ENCODE results near the gene G6PC1. TPM values are rescaled to one million over a fixed set of nuclear protein-coding genes. Genes with fewer than 3 reads are reported as not detected.
"Not testable (repeated sequence)": the region's sequence is repeated elsewhere in the genome, so short reads cannot be mapped to it uniquely, and the experiment has no call there.

The G6PC1 gene
- total RNA-seq, 1 donor from 2014 or later = not detected

- no peaks in the 10 kb centered on the region for H3K9me3 Mint-ChIP-seq (ENCODE audit: low read depth)
- no peak overlapping the region for H3K4me3 Mint-ChIP-seq (ENCODE audit: low read depth)
- peaks cover 28% of the 10 kb centered on the region for H3K4me1 Mint-ChIP-seq (ENCODE audit: low read depth)
- DNase-seq (ENCODE audit: low spot score, unreplicated experiment) = no peak
- peak overlapping the region; percentile 11 for H3K27ac Mint-ChIP-seq
- H3K36me3 Mint-ChIP-seq (ENCODE audit: insufficient read depth) = no peaks in the 10 kb centered on the region
- TF ChIP-seq, protein P1, sequence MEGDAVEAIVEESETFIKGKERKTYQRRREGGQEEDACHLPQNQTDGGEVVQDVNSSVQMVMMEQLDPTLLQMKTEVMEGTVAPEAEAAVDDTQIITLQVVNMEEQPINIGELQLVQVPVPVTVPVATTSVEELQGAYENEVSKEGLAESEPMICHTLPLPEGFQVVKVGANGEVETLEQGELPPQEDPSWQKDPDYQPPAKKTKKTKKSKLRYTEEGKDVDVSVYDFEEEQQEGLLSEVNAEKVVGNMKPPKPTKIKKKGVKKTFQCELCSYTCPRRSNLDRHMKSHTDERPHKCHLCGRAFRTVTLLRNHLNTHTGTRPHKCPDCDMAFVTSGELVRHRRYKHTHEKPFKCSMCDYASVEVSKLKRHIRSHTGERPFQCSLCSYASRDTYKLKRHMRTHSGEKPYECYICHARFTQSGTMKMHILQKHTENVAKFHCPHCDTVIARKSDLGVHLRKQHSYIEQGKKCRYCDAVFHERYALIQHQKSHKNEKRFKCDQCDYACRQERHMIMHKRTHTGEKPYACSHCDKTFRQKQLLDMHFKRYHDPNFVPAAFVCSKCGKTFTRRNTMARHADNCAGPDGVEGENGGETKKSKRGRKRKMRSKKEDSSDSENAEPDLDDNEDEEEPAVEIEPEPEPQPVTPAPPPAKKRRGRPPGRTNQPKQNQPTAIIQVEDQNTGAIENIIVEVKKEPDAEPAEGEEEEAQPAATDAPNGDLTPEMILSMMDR (IDR thresholded peaks at IDR 0.05; ENCODE audit: unreplicated experiment) = no peak
- H3K27me3 Mint-ChIP-seq = no peaks in the 10 kb centered on the region
Observed at GRCh38 chr17:42891539-42892152, 9.0 kb upstream of the G6PC1 start.

GRCh38 chr17:42893359-42893758 is 7.2 kb upstream of the G6PC1 start:
- no peaks in the 10 kb centered on the region for H3K9me3 Mint-ChIP-seq (ENCODE audit: low read depth)

DNA sequence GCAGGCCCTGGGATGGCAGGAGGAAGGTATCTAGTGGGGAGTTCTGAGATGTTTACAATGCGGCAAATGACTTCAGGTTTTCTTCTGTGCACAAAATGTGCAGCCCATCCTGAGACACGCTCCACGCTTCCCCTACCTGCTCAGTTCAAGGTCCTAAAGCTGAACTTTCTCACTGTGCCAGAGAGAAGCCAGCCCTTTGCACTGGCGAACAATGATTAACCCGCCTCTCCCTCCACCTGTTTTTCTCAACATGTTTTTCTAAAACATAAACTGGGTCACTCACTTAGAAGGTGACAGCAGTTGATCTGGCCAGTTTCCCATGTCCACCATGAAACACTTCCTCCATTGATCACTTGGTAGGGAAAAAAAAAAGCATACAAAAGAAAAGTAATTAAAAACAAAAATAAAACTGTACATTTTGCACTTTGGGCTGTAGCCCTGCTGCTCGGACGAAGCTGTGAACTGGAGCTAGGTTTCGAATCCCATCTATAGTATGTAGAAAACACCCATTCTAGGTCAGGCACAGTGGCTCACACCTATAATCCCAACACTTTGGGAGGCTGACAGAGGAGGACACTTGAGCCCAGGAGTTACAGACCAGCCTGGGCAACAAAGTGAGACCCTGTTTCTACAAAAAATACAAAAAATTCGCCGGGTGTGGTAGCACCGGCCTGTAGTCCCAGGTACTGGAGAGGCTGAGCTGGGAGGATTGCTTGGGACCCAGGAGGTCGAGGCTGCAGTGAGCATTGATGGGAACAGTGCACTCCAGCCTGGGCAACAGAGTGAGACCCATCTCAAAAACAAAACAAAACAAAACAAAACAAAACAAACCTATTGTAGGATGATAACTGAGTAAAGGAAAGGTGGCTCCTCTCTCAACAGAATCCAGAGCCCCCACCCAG is 6.1 kb upstream of the G6PC1 start:
- TF ChIP-seq, protein P1 (IDR thresholded peaks at IDR 0.05; ENCODE audit: unreplicated experiment) = no peak
- H3K4me3 Mint-ChIP-seq (ENCODE audit: low read depth) = peak overlapping the region; percentile 24
- peak; percentile 14 for DNase-seq (ENCODE audit: low spot score, unreplicated experiment)

More at GRCh38 chr17:42893359-42893758, 7.2 kb upstream of the G6PC1 start:
- Mint-ChIP-seq H3K4me3 (ENCODE audit: low read depth) (no peak overlapping the region), H3K27ac (no peak overlapping the region), H3K36me3 (ENCODE audit: insufficient read depth) (no peaks in the 10 kb centered on the region), H3K27me3 (no peaks in the 10 kb centered on the region), H3K4me1 (ENCODE audit: low read depth) (peaks cover 26% of the 10 kb centered on the region)
- TF ChIP-seq, protein P1 (IDR thresholded peaks at IDR 0.05; ENCODE audit: unreplicated experiment) = no peak
- DNase-seq (ENCODE audit: low spot score, unreplicated experiment) = no peak

DNA sequence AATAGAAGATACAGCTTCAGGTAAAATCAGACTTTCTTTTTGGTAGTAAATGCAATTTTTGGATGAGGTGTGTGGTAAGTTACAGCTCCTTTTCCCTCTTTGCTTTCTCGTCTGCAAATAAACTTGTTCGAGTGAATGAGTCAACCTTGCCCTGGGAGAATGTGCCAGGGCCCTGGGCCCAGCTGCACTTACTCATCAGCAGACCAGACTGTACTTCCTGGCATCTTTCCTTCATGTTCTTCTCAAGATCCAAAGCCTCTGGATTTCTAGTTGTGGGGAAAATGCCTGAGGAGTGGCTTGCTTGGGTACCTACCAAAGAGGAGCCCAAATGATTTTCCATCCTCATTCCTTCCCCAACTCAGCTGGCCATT is 5.4 kb upstream of the G6PC1 start:
- no peaks in the 10 kb centered on the region for H3K36me3 Mint-ChIP-seq (ENCODE audit: insufficient read depth)
- H3K27ac Mint-ChIP-seq = no peak overlapping the region
- TF ChIP-seq, protein P1 (IDR thresholded peaks at IDR 0.05; ENCODE audit: unreplicated experiment) = no peak
- no peaks in the 10 kb centered on the region for H3K9me3 Mint-ChIP-seq (ENCODE audit: low read depth)
- no peak for DNase-seq (ENCODE audit: low spot score, unreplicated experiment)
- peaks cover 26% of the 10 kb centered on the region for H3K4me1 Mint-ChIP-seq (ENCODE audit: low read depth)
- no peaks in the 10 kb centered on the region for H3K27me3 Mint-ChIP-seq
- no peak overlapping the region for H3K4me3 Mint-ChIP-seq (ENCODE audit: low read depth)

More for the DNA sequence above, 6.1 kb upstream of the G6PC1 start:
- peak overlapping the region; percentile 43 for H3K27ac Mint-ChIP-seq
- no peaks in the 10 kb centered on the region for H3K36me3 Mint-ChIP-seq (ENCODE audit: insufficient read depth)
- no peaks in the 10 kb centered on the region for H3K27me3 Mint-ChIP-seq
- no peaks in the 10 kb centered on the region for H3K9me3 Mint-ChIP-seq (ENCODE audit: low read depth)
- peaks cover 26% of the 10 kb centered on the region for H3K4me1 Mint-ChIP-seq (ENCODE audit: low read depth)

DNA sequence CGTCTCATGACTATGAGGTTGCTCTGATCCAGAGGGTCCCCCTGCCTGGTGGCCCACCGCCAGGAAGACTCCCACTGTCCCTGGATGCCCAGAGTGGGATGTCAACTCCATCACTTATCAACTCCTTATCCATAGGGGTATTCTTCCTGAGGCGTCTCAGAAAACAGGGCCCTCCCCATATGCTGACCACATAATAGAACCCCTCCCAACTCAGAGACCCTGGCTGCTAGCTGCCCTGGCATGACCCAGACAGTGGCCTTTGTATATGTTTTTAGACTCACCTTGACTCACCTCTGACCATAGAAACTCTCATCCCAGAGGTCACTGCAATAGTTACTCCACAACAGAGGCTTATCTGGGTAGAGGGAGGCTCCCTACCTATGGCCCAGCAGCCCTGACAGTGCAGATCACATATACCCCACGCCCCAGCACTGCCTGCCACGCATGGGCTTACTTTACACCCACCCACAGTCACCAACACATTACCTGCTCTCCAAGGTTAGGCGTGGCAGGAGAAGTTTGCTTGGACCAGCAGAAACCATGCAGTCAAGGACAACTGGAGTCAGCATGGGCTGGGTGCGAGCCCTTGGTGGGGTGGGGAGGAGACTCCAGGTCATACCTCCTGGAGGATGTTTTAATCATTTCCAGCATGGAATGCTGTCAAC is 2.3 kb upstream of the G6PC1 start:
- Mint-ChIP-seq H3K27me3 (peaks cover 4% of the 10 kb centered on the region), H3K4me1 (ENCODE audit: low read depth) (peaks cover 17% of the 10 kb centered on the region), H3K4me3 (ENCODE audit: low read depth) (no peak overlapping the region), H3K36me3 (ENCODE audit: insufficient read depth) (no peaks in the 10 kb centered on the region), H3K27ac (no peak overlapping the region), H3K9me3 (ENCODE audit: low read depth) (no peaks in the 10 kb centered on the region)
- DNase-seq (ENCODE audit: low spot score, unreplicated experiment) = no peak
- TF ChIP-seq, protein P1 (IDR thresholded peaks at IDR 0.05; ENCODE audit: unreplicated experiment) = no peak

- H3K9me3 Mint-ChIP-seq (ENCODE audit: low read depth); H3K27ac Mint-ChIP-seq; H3K4me3 Mint-ChIP-seq (ENCODE audit: low read depth); H3K36me3 Mint-ChIP-seq (ENCODE audit: insufficient read depth); DNase-seq (ENCODE audit: low spot score, unreplicated experiment); H3K27me3 Mint-ChIP-seq; H3K4me1 Mint-ChIP-seq (ENCODE audit: low read depth): not testable (repeated sequence)
Observed at GRCh38 chr17:42899981-42900380, 618 bp upstream of the G6PC1 start.

Data from progenitor cell of endocrine pancreas (in vitro differentiated cells).